ENCODE results near the gene TRAPPC2L. TPM values are rescaled to one million over a fixed set of nuclear protein-coding genes. Genes with fewer than 3 reads are reported as not detected.

TRAPPC2L gene
- total RNA-seq, 2 experiments from 2014 or later = 27.6 to 44.9 TPM

GRCh38 chr16:88815227-88815626 lies 41.7 kb upstream of the TRAPPC2L start:
- no peak overlapping the region for H2AFZ ChIP-seq (ENCODE audit: low read length)
- no peak for TF ChIP-seq EZH2phosphoT487 (IDR thresholded peaks at IDR 0.05; ENCODE audit: borderline replicate concordance, low read depth, low read length)
- no peak for TF ChIP-seq CTCF (conservative IDR thresholded peaks at IDR 0.05; ENCODE audit: low read length)
- H3K4me2 ChIP-seq (ENCODE audit: low read length) = no peak overlapping the region
- no peaks in the 10 kb centered on the region for H4K20me1 ChIP-seq (ENCODE audit: insufficient read depth, low read length)
- H3K9me2 ChIP-seq (ENCODE audit: insufficient read depth, low read length) = no peaks in the 10 kb centered on the region
- H3K9me3 ChIP-seq (ENCODE audit: low read length) = no peaks in the 10 kb centered on the region
- intact Hi-C loops (cut with micrococcal nuclease; ENCODE audit: unreplicated experiment) = loop anchor here (10.0 kb wide), 1 partner anchor 280 kb away; the partner anchor contains the start of gene ACSF3
- DNase-seq (ENCODE audit: low spot score) = no peak
- no peak overlapping the region for H3K27ac ChIP-seq (ENCODE audit: low read depth, low read length, poor library complexity, severe bottlenecking)
- peaks cover 5% of the 10 kb centered on the region; the same call in 1 of the 2 replicates for H3K36me3 ChIP-seq (ENCODE audit: insufficient read depth, low read length)
- peaks cover 10% of the 10 kb centered on the region; the same call in 1 of the 2 replicates for H3K79me2 ChIP-seq (ENCODE audit: insufficient read depth, low read depth, low read length)
- peaks cover 12% of the 10 kb centered on the region for H3K4me1 ChIP-seq (ENCODE audit: insufficient read depth, low read length, poor library complexity, severe bottlenecking)
- H3K4me3 ChIP-seq (ENCODE audit: low read depth, low read length, poor library complexity, severe bottlenecking) = no peak overlapping the region
- BruUV-seq (replicated peaks) = no TSS peak
- ChIA-PET CTCF (ENCODE audit: unreplicated experiment) (interaction anchor here (0.5 to 0.7 kb wide), 2 partner anchors 22 to 353 kb away, joined by 3 to 8 read pairs; no protein-coding TSS in a partner anchor), POLR2A (no interaction called here)

GRCh38 chr16:88815901-88816589 lies 40.9 kb upstream of the TRAPPC2L start:
- ChIA-PET CTCF (ENCODE audit: unreplicated experiment) (interaction anchor here (0.5 kb wide), 1 partner anchor 23 kb away, joined by 8 read pairs; no protein-coding TSS in a partner anchor), POLR2A (no interaction called here)
- Histone ChIP-seq H3K4me3 (ENCODE audit: low read depth, low read length, poor library complexity, severe bottlenecking) (no peak overlapping the region), H4K20me1 (ENCODE audit: insufficient read depth, low read length) (no peaks in the 10 kb centered on the region), H3K9me2 (ENCODE audit: insufficient read depth, low read length) (no peaks in the 10 kb centered on the region), H3K27ac (ENCODE audit: low read depth, low read length, poor library complexity, severe bottlenecking) (no peak overlapping the region), H3K36me3 (ENCODE audit: insufficient read depth, low read length) (no peaks in the 10 kb centered on the region), H3K79me2 (ENCODE audit: insufficient read depth, low read depth, low read length) (peaks cover 1% of the 10 kb centered on the region; the same call in 1 of the 2 replicates), H2AFZ (ENCODE audit: low read length) (no peak overlapping the region), H3K9me3 (ENCODE audit: low read length) (no peaks in the 10 kb centered on the region), H3K4me2 (ENCODE audit: low read length) (no peak overlapping the region), H3K4me1 (ENCODE audit: insufficient read depth, low read length, poor library complexity, severe bottlenecking) (peaks cover 6% of the 10 kb centered on the region)
- peak; percentile 71 for DNase-seq (ENCODE audit: low spot score)
- intact Hi-C loops (cut with micrococcal nuclease; ENCODE audit: unreplicated experiment) = loop anchor here (1.0 to 10.0 kb wide), 4 partner anchors 41 to 400 kb away; partner anchors contain the start of genes ACSF3 and TRAPPC2L
- TF ChIP-seq CTCF (conservative IDR thresholded peaks at IDR 0.05; ENCODE audit: low read length) = peak; percentile 85
- TF ChIP-seq EZH2phosphoT487 (IDR thresholded peaks at IDR 0.05; ENCODE audit: borderline replicate concordance, low read depth, low read length) = no peak
- BruUV-seq (replicated peaks) = no TSS peak
